GM12878 (cell line): ENCODE results near the gene PF4V1. TPM values are rescaled to one million over a fixed set of nuclear protein-coding genes. Genes with fewer than 3 reads are reported as not detected.

Source experiments
- ATAC-seq: fragments of 200-7000 bp; cut with Tn5 transposase; 3 replicates; pipeline ENCODE4 v1.9.1; 2020; ENCODE audit warnings: mild to moderate bottlenecking, moderate library complexity
- BruUV-seq: library from RNA; stranded (reverse); fragments of 400-500 nt; replicated peaks from 2 replicates; lab custom pipeline; 2021; lab: Mats Ljungman, UMichigan
- CTCF ChIA-PET: fragments of 300-600 bp; sonication (Branson Sonifier 250); formaldehyde crosslinking; extraction: SDS; loops from one replicate; lab custom pipeline; 2021; ENCODE audit warnings: inconsistent platforms; lab: Yijun Ruan, JAX
- POLR2A ChIA-PET: fragments of 350-600 bp; formaldehyde crosslinking; extraction: SDS; loops from one replicate; lab custom pipeline; 2021; ENCODE audit warnings: inconsistent platforms; lab: Charles Lee
- RAD21 ChIA-PET: fragments of 300-600 bp; sonication (Branson Sonifier 250); formaldehyde crosslinking; loops from one replicate; lab custom pipeline; 2023; ENCODE audit warnings: antibody characterized with exemption; ENCODE audit not compliant: unreplicated experiment; lab: Charles Lee
- SMC1A ChIA-PET: fragments of 300-600 bp; sonication (Branson Sonifier 250); formaldehyde crosslinking; loops from one replicate; lab custom pipeline; 2023; ENCODE audit not compliant: unreplicated experiment, uncharacterized antibody; lab: Charles Lee
- DNase-seq: peaks from one replicate; pipeline ENCODE4 v3.0.0-alpha.2; 2011; ENCODE audit warnings: low read depth, low spot score
- FAIRE-seq: peaks from 3 replicates; lab custom pipeline; 2011; peaks lifted over from hg19 to GRCh38; lab: Jason Lieb, UNC
- H2AFZ ChIP-seq: 2 replicates; pipeline ENCODE4 v1.6.0; 2011; ENCODE audit warnings: low read depth, low read length, control low read depth; ENCODE audit not compliant: control insufficient read depth
- H3K27ac ChIP-seq: 2 replicates; pipeline ENCODE4 v1.5.1; 2011; ENCODE audit warnings: control low read depth; ENCODE audit not compliant: control insufficient read depth, insufficient read depth
- H3K27me3 ChIP-seq, 2 experiments: replicated peaks in 1 of 2; 2 replicates each; pipeline versions ENCODE4 v1.6.0 to v1.6.1; 2011; ENCODE audit warnings: low read length in 1 of 2; ENCODE audit not compliant: control insufficient read depth in 2 of 2, insufficient read depth in 2 of 2
- H3K36me3 ChIP-seq, 2 experiments: 2 replicates each; pipeline ENCODE4 v1.5.1; 2011; ENCODE audit warnings: low read length in 1 of 2; ENCODE audit not compliant: control insufficient read depth in 2 of 2, insufficient read depth in 2 of 2
- H3K4me1 ChIP-seq: 2 replicates; pipeline ENCODE4 v1.6.1; 2011; ENCODE audit warnings: mild to moderate bottlenecking, low read length, moderate library complexity, mixed read lengths; ENCODE audit not compliant: control insufficient read depth, insufficient read depth
- H3K4me2 ChIP-seq: 2 replicates; pipeline ENCODE4 v1.6.0; 2011; ENCODE audit warnings: control low read depth; ENCODE audit not compliant: control insufficient read depth, insufficient read depth
- H3K4me3 ChIP-seq: fragments of 200-600 bp; sonication (generic); 2 replicates; pipeline ENCODE4 v1.5.1; 2016
- H3K79me2 ChIP-seq: 2 replicates; pipeline ENCODE4 v1.6.0; 2011; ENCODE audit warnings: low read length; ENCODE audit not compliant: control insufficient read depth, insufficient read depth
- H3K9ac ChIP-seq: 2 replicates; pipeline ENCODE4 v1.8.0; 2011; ENCODE audit warnings: low read length, control low read depth, mixed read lengths; ENCODE audit not compliant: control insufficient read depth, insufficient read depth
- H3K9me3 ChIP-seq: replicated peaks from 3 replicates; pipeline ENCODE4 v1.5.1; 2011; ENCODE audit warnings: mild to moderate bottlenecking, low read length; ENCODE audit not compliant: control insufficient read depth, insufficient read depth
- H4K20me1 ChIP-seq: 2 replicates; pipeline ENCODE4 v1.6.0; 2011; ENCODE audit not compliant: control insufficient read depth, insufficient read depth
- DPF2 ChIP-seq: fragments of 450-650 bp; IDR thresholded peaks from 2 replicates; pipeline ENCODE4 v1.6.1; 2017; ENCODE audit warnings: mild to moderate bottlenecking
- MXI1 ChIP-seq: fragments of 150-350 bp; IDR thresholded peaks from 2 replicates; pipeline ENCODE4 v1.6.1; 2011; ENCODE audit warnings: low read depth, mild to moderate bottlenecking, inconsistent platforms, low read length, improper control_type of control experiment
- MYB ChIP-seq: fragments of 150-350 bp; IDR thresholded peaks from 2 replicates; pipeline ENCODE4 v1.6.1; 2014; ENCODE audit warnings: mild to moderate bottlenecking, low read depth, low read length, borderline replicate concordance
- NR2C1 ChIP-seq: fragments of 450-650 bp; IDR thresholded peaks from 2 replicates; pipeline ENCODE4 v1.6.1; 2017; ENCODE audit warnings: antibody characterized with exemption, mild to moderate bottlenecking, moderate library complexity
- RAD51 ChIP-seq: fragments of 450-650 bp; IDR thresholded peaks from 2 replicates; pipeline ENCODE4 v1.6.1; 2016; ENCODE audit warnings: moderate library complexity, mild to moderate bottlenecking, inconsistent platforms
- RFX5 ChIP-seq: IDR thresholded peaks from 2 replicates; pipeline ENCODE4 v1.6.1; 2011; ENCODE audit warnings: low read depth, low read length, improper control_type of control experiment
- SMAD5 ChIP-seq: IDR thresholded peaks from 2 replicates; pipeline ENCODE4 v1.6.1; 2016; ENCODE audit warnings: antibody characterized with exemption, low read depth
- SPI1 ChIP-seq: IDR thresholded peaks from 2 replicates; pipeline ENCODE4 v1.6.1; 2011; ENCODE audit warnings: low read depth, mild to moderate bottlenecking, low read length, moderate library complexity, borderline replicate concordance; ENCODE audit not compliant: insufficient read depth
- SREBF2 ChIP-seq: IDR thresholded peaks from 2 replicates; pipeline ENCODE4 v1.6.1; 2012; ENCODE audit warnings: mild to moderate bottlenecking, low read length
- SUZ12 ChIP-seq: fragments of 200-600 bp; sonication (generic); IDR thresholded peaks from one replicate; pipeline ENCODE4 v1.6.1; 2018; ENCODE audit warnings: antibody characterized with exemption, mild to moderate bottlenecking; ENCODE audit not compliant: unreplicated experiment
- TBL1XR1 ChIP-seq: IDR thresholded peaks from 2 replicates; pipeline ENCODE4 v1.6.1; 2012; ENCODE audit warnings: low read depth, low read length, improper control_type of control experiment
- TCF12 ChIP-seq: IDR thresholded peaks from 2 replicates; pipeline ENCODE4 v1.6.1; 2011; ENCODE audit warnings: low read depth, mild to moderate bottlenecking, low read length
- WGBS: methylation state at CpG from one replicate; pipeline ENCODE4 v1.1.6; 2016; ENCODE audit warnings: low lambda C conversion rate; ENCODE audit not compliant: insufficient replicate concordance, insufficient coverage; ENCODE audit errors: missing lambda C conversion rate; 5-methylcytosine and 5-hydroxymethylcytosine counted together
- in situ Hi-C: fragments of 300-500 bp; cut with MboI; formaldehyde crosslinking; loops from 9 replicates; pipeline ENCODE4 v1.14.3; 2018; ENCODE audit warnings: mixed read lengths
- intact Hi-C: fragments of 100-400 bp; cut with micrococcal nuclease; formaldehyde crosslinking; loops from one replicate; pipeline ENCODE4 v1.14.2; 2022; ENCODE audit not compliant: unreplicated experiment
- polyA plus RNA-seq, 11 experiments: library from polyadenylated mRNA; depleted of rRNA in 4 of 11; unstranded in 6 of 11; stranded (reverse) in 5 of 11; fragments of >200 nt; fragmentation: Nextera tagmentation in 4 of 11; fragmentation: Illumina TruSeq in 1 of 11; extraction: Ambion mirVana in 4 of 11; extraction: Trizol in 1 of 11; gene quantifications; 1 replicate in 1 of 11; 2 replicates in 10 of 11; pipeline versions ENCODE4 v1.2.1 to v1.2.3, GENCODE V29; 2011 to 2016; ENCODE audit warnings: inconsistent platforms in 2 of 11, missing spikeins in 2 of 11, low read depth in 1 of 11
- total RNA-seq, 4 experiments: library from RNA; depleted of rRNA in 3 of 4; stranded (reverse); fragments of >200 nt in 3 of 4; fragmentation: Illumina TruSeq in 1 of 4; extraction: Trizol in 1 of 4; gene quantifications; 2 replicates each; pipeline versions ENCODE4 v1.2.1 to v1.2.3, GENCODE V29; 2013 to 2021
- TF ChIP-seq, protein P1 (sequence below): fragments of 450-650 bp; IDR thresholded peaks from 2 replicates; pipeline ENCODE4 v1.6.1; 2017; ENCODE audit warnings: low read depth, mild to moderate bottlenecking, moderate library complexity
- TF ChIP-seq, protein P2 (sequence below): fragments of 450-650 bp; IDR thresholded peaks from 2 replicates; pipeline ENCODE4 v1.6.1; 2016; ENCODE audit warnings: mild to moderate bottlenecking

Gene PF4V1
- total and polyA plus RNA-seq, 10 of the 15 experiments (the other 5 are each of a cell fraction or from before 2014, with no cell fraction given) = not detected

GRCh38 chr4:73821325-73821724 is 31.8 kb upstream of the PF4V1 start:
- Histone ChIP-seq H3K4me1 (no peaks in the 10 kb centered on the region), H3K4me2 (no peak overlapping the region), H3K27ac (no peak overlapping the region), H3K27me3 (no peaks in the 10 kb centered on the region), H3K9ac (no peak overlapping the region), H2AFZ (no peak overlapping the region), H3K36me3 (no peaks in the 10 kb centered on the region), H3K4me3 (no peak overlapping the region), H3K9me3 (no peaks in the 10 kb centered on the region), H4K20me1 (no peaks in the 10 kb centered on the region), H3K79me2 (no peaks in the 10 kb centered on the region)
- no peak for FAIRE-seq
- WGBS = 68% methylated on average over 4 of the region's 4 CpGs
- TF ChIP-seq NR2C1 (no peak), RFX5 (no peak), SMAD5 (no peak), TCF12 (no peak), SPI1 (no peak), SUZ12 (no peak), MYB (no peak), RAD51 (no peak), MXI1 (no peak), SREBF2 (no peak), TBL1XR1 (no peak), DPF2 (no peak)
- TF ChIP-seq, protein P1, sequence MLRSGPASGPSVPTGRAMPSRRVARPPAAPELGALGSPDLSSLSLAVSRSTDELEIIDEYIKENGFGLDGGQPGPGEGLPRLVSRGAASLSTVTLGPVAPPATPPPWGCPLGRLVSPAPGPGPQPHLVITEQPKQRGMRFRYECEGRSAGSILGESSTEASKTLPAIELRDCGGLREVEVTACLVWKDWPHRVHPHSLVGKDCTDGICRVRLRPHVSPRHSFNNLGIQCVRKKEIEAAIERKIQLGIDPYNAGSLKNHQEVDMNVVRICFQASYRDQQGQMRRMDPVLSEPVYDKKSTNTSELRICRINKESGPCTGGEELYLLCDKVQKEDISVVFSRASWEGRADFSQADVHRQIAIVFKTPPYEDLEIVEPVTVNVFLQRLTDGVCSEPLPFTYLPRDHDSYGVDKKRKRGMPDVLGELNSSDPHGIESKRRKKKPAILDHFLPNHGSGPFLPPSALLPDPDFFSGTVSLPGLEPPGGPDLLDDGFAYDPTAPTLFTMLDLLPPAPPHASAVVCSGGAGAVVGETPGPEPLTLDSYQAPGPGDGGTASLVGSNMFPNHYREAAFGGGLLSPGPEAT = no peak
- TF ChIP-seq, protein P2, sequence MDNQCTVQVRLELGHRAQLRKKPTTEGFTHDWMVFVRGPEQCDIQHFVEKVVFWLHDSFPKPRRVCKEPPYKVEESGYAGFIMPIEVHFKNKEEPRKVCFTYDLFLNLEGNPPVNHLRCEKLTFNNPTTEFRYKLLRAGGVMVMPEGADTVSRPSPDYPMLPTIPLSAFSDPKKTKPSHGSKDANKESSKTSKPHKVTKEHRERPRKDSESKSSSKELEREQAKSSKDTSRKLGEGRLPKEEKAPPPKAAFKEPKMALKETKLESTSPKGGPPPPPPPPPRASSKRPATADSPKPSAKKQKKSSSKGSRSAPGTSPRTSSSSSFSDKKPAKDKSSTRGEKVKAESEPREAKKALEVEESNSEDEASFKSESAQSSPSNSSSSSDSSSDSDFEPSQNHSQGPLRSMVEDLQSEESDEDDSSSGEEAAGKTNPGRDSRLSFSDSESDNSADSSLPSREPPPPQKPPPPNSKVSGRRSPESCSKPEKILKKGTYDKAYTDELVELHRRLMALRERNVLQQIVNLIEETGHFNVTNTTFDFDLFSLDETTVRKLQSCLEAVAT = no peak
- ATAC-seq = no peak
- ChIA-PET SMC1A (interaction anchor here (0.6 kb wide), 1 partner anchor 513 kb away, joined by 3 read pairs; no protein-coding TSS in a partner anchor), RAD21 (no interaction called here), POLR2A (no interaction called here), CTCF (interaction anchor here (1.3 kb wide), 1 partner anchor 41 kb away, joined by 4 read pairs; no protein-coding TSS in a partner anchor)
- intact Hi-C loops = no loop called here
- DNase-seq = no peak
- no TSS peak for BruUV-seq
- in situ Hi-C loops = no loop called here
